SU-DHL-6 (cell line): ENCODE measurements around the gene VWA5B1.

ENCODE experiments used
- EZH2phosphoT487 ChIP-seq: fragments of 200-600 bp; sonication (generic), shearing (Covaris generic); conservative IDR thresholded peaks from 2 replicates; pipeline ENCODE4 v1.6.1; 2018; ENCODE audit warnings: mild to moderate bottlenecking, antibody characterized with exemption, low read length, moderate library complexity, mixed read lengths
- TF ChIP-seq, protein P1 (sequence below): fragments of 200-600 bp; sonication (generic); IDR thresholded peaks from one replicate; pipeline ENCODE4 v1.5.1; 2017; ENCODE audit warnings: antibody characterized with exemption, mild to moderate bottlenecking, low read length, moderate library complexity; ENCODE audit not compliant: insufficient read depth, poor library complexity, severe bottlenecking

DNA sequence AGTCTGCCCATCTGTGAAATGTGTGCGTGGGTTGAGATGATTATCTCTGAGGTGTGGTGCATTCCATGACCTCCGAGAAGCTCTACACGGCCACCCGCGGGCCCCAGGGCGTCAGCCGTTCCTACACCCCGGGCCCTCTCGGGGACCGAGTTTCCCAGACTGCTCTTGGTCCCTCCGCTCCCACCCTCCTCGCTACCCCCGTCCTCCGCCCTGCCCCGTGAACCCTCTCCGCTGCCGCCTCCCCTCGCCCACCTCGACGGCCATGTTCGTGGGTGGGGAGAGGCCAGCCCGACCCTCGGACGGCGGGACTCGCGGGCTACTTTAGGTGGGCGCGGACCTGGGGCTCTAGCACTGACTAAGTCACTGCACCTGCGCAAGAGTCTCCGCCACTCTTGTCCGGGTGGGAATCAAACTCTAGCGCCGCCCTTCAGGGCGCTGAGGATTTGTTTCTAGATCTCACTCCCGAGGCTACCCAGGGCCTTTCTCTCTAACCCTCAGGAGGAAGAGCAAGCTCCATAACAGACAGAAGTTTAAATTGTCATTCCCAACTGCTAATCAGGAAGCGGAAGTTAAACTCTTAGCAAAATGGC, 47.7 kb upstream of the VWA5B1 start:
- no peak for TF ChIP-seq EZH2phosphoT487
- TF ChIP-seq, protein P1, sequence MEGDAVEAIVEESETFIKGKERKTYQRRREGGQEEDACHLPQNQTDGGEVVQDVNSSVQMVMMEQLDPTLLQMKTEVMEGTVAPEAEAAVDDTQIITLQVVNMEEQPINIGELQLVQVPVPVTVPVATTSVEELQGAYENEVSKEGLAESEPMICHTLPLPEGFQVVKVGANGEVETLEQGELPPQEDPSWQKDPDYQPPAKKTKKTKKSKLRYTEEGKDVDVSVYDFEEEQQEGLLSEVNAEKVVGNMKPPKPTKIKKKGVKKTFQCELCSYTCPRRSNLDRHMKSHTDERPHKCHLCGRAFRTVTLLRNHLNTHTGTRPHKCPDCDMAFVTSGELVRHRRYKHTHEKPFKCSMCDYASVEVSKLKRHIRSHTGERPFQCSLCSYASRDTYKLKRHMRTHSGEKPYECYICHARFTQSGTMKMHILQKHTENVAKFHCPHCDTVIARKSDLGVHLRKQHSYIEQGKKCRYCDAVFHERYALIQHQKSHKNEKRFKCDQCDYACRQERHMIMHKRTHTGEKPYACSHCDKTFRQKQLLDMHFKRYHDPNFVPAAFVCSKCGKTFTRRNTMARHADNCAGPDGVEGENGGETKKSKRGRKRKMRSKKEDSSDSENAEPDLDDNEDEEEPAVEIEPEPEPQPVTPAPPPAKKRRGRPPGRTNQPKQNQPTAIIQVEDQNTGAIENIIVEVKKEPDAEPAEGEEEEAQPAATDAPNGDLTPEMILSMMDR = no peak
